WERI-Rb-1 (cell line): ENCODE data around the gene DLGAP4.

Source experiments
- DNase-seq: peaks from one replicate; pipeline ENCODE4 v3.0.0-alpha.2; 2020
- H3K27ac ChIP-seq: fragments of 250-450 bp; sonication (Bioruptor Pico); 2 replicates; pipeline ENCODE4 v1.5.1; 2020; ENCODE audit warnings: mild to moderate bottlenecking, moderate library complexity
- H3K27me3 ChIP-seq: fragments of 250-450 bp; sonication (Bioruptor Pico); 2 replicates; pipeline ENCODE4 v1.5.1; 2021; ENCODE audit warnings: mild to moderate bottlenecking, low read depth, moderate library complexity; ENCODE audit not compliant: insufficient read depth, severe bottlenecking
- H3K36me3 ChIP-seq: fragments of 250-450 bp; sonication (Bioruptor Pico); 2 replicates; pipeline ENCODE4 v1.5.1; 2020; ENCODE audit warnings: mild to moderate bottlenecking, moderate library complexity
- H3K4me3 ChIP-seq: 2 replicates; pipeline ENCODE4 v1.5.1; 2011; ENCODE audit warnings: low read depth, mild to moderate bottlenecking, control low read depth, low read length
- H3K9me3 ChIP-seq: fragments of 250-450 bp; sonication (Bioruptor Pico); 2 replicates; pipeline ENCODE4 v1.5.1; 2021; ENCODE audit warnings: mild to moderate bottlenecking, moderate library complexity; ENCODE audit not compliant: severe bottlenecking
- CTCF ChIP-seq: IDR thresholded peaks from 2 replicates; pipeline ENCODE4 v1.5.1; 2011; ENCODE audit warnings: low read depth, mild to moderate bottlenecking, control low read depth, inconsistent platforms, low read length

DLGAP4 gene

DNA sequence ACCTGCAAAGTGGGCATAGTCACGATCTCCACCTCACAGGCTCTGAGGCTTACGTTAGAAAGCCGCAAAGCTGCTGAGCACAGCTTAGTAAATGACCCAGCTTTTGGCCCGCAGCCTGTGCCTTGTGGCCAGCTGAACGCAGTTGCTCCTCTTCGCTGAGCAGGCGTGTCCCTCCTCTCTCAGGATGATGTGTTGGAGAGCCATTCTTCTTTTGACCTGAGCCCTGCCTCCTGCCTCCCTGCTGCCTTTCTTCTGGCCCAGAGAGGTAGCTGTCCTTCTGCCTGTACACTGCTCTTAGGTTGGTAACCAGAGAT lies 187.6 kb downstream of the DLGAP4 start:
- peak; percentile 56 for DNase-seq
- Histone ChIP-seq H3K27me3 (no peaks in the 10 kb centered on the region), H3K36me3 (peaks cover 17% of the 10 kb centered on the region), H3K9me3 (no peaks in the 10 kb centered on the region), H3K4me3 (no peak overlapping the region), H3K27ac (no peak overlapping the region)
- no peak for TF ChIP-seq CTCF

DNA sequence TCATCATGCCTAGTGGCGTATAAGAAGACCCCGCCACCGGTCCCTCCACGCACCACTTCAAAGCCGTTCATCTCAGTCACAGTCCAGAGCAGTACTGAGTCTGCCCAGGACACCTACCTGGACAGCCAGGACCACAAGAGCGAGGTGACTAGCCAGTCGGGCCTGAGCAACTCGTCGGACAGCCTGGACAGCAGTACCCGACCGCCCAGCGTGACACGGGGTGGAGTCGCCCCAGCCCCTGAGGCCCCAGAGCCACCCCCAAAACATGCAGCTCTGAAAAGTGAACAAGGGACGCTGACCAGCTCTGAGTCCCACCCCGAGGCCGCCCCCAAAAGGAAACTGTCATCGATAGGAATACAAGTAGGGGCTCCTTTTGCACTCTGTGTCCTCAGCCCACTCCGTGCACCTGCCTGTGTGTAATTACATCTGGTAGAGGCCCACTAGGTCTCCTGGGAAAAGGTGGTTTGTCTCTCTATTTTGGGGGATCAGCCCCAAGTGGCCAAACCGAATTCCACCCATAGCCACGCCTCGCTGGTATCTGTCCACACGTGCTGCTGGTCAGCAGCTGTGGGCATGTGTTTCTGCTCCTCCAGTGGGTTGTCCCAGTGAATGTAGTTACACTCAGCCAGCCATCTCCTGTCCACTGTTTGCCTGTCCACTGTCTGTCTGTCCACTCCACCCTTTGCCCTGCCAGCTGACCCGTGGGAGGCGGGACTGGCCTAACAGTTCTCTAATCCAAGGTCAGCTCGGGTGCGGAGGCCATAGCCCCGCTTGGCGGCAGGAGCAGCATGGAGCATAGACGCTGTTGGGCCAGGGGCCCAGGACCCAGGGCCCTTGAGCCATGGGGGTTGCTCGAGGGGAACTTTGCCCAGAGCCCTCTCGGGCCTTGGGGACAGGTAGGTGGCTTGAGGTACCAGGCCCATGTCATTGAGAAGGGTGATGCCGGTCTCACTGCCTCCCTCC lies 190.8 kb downstream of the DLGAP4 start:
- H3K36me3 ChIP-seq = peaks cover 35% of the 10 kb centered on the region
- no peak for TF ChIP-seq CTCF
- no peaks in the 10 kb centered on the region for H3K27me3 ChIP-seq
- no peak overlapping the region for H3K27ac ChIP-seq
- H3K4me3 ChIP-seq = no peak overlapping the region
- DNase-seq = no peak
- no peaks in the 10 kb centered on the region for H3K9me3 ChIP-seq

DNA sequence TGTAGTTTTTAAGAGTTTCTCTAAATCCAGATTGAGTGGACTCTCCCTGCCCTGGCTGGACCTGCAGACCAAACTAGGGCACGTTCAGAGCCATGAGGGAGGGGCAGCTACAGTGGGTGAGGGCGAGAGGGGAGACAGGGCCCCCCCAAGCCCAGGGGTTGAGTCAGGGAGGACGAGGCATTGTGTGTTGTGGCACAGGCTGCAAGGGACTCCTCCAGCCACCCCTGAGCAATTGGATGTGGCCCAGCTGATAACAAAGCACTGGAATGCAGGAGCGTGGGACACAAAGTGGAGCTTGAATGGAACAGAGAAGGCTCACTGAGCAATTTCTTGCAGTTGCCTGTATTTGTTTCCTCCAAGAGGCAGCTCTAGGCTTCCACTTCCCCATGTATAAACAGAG lies 191.7 kb downstream of the DLGAP4 start:
- H3K4me3 ChIP-seq = no peak overlapping the region
- no peak for DNase-seq
- H3K27ac ChIP-seq = no peak overlapping the region
- H3K27me3 ChIP-seq = no peaks in the 10 kb centered on the region
- peaks cover 35% of the 10 kb centered on the region for H3K36me3 ChIP-seq
- no peak for TF ChIP-seq CTCF
- H3K9me3 ChIP-seq = no peaks in the 10 kb centered on the region

DNA sequence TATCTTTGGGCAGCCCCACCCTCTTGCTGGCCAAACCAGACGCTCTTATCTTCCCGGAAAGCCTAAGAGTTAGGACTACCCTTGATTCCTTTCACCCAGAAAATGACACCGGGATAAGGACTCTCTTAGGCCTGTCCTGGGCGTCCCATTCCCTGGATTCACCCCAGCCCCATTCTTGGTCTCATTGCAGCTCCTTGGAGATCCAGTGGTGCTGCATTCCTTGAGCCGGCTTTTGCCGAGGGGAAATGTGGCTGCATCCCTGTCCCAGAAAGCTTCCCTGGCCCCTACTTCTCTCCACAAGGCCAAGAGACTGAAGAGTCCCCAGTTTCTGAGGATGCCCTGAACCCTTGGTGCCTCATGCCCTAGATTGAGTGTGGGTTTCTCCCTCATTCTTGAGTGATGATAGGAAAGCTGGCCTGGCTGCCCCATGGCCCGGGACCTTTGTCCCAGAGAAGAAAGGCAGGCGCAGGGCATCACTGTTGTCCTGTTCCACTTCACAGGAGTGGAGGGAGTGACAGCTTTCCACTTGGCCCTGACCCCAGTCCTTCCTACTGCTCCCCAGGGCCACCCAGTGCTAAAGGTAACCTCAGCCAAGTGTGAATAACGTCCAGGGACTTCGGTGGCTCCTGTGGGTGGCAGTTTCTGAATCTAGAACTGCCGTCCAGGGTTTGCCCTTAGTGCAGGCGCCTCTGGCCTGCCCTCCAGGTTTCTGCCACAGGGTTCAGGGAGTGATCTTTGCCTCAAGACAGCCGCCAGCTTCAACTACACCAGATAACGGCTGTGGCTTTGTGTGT lies 192.4 kb downstream of the DLGAP4 start:
- no peaks in the 10 kb centered on the region for H3K27me3 ChIP-seq
- no peak for TF ChIP-seq CTCF
- no peaks in the 10 kb centered on the region for H3K9me3 ChIP-seq
- no peak for DNase-seq
- H3K4me3 ChIP-seq = no peak overlapping the region
- H3K27ac ChIP-seq = no peak overlapping the region
- H3K36me3 ChIP-seq = peaks cover 35% of the 10 kb centered on the region

DNA sequence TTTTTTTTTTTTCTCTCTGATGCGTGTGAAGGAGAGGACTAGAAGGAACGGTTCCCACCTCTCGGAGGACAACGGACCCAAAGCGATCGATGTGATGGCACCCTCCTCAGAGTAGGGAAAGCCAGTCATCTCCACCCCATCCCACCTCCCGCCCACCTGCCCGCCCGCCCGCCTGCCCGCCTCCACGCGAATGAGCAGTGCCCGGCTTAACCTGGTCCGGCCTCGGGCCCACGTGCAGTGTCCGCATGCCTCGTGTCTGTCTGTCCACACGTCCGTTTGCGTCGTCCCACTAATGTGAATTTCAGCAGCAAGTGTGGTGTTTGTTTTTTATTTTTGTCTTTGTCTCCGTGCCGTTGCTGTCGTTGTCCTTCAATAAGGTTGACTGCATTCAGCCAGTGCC lies 193.1 kb downstream of the DLGAP4 start:
- TF ChIP-seq CTCF = no peak
- no peak overlapping the region for H3K27ac ChIP-seq

More for the DNA sequence above, 193.1 kb downstream of the DLGAP4 start:
- H3K9me3 ChIP-seq = no peaks in the 10 kb centered on the region
- H3K27me3 ChIP-seq = no peaks in the 10 kb centered on the region
- peaks cover 39% of the 10 kb centered on the region for H3K36me3 ChIP-seq
- H3K4me3 ChIP-seq = no peak overlapping the region
- DNase-seq = no peak
